ENCODE measurements around the gene SERPINB7. TPM values are rescaled to one million over a fixed set of nuclear protein-coding genes. Genes with fewer than 3 reads are reported as not detected.

SERPINB7 gene
- total and polyA plus RNA-seq, 11 donors: 1.4 TPM; not detected in 10

- intact Hi-C loops (cut with DNase I): no loop called here
- no peak for TF ChIP-seq CTCF (IDR thresholded peaks at IDR 0.05)
- TF ChIP-seq POLR2A (IDR thresholded peaks at IDR 0.05): no peak
- ATAC-seq: no peak
- 81 to 86% (median 83%) methylated on average over 1 of the region's 1 CpG for WGBS, 4 donors
- Histone ChIP-seq H3K27ac (no peak overlapping the region), H3K9me3 (no peaks in the 10 kb centered on the region), H3K36me3 (no peaks in the 10 kb centered on the region), H3K4me1 (peaks cover 0 to 6% (median 0%) of the 10 kb centered on the region in 12 donors), H3K4me3 (no peak overlapping the region), H3K27me3 (peaks cover 0 to 5% (median 0%) of the 10 kb centered on the region in 9 donors)
- DNase-seq: no peak
These were observed 57.3 kb downstream of the SERPINB7 start for GRCh38 chr18:63832470-63832869.

- no peak for DNase-seq
- no peak overlapping the region for H3K27ac ChIP-seq
- H3K36me3 ChIP-seq: no peaks in the 10 kb centered on the region
- intact Hi-C loops (cut with DNase I): no loop called here
- TF ChIP-seq POLR2A (IDR thresholded peaks at IDR 0.05): no peak
- TF ChIP-seq CTCF (IDR thresholded peaks at IDR 0.05): no peak
- H3K4me1 ChIP-seq: peaks cover 0 to 6% (median 0%) of the 10 kb centered on the region in 12 donors
- no peaks in the 10 kb centered on the region for H3K9me3 ChIP-seq
- no peak overlapping the region for H3K4me3 ChIP-seq
- no peak for ATAC-seq
- peaks cover 0 to 5% (median 0%) of the 10 kb centered on the region in 9 donors for H3K27me3 ChIP-seq
- 67 to 77% (median 71%) methylated on average over 4 of the region's 4 CpGs for WGBS, 4 donors
These were observed 59.4 kb downstream of the SERPINB7 start for GRCh38 chr18:63834471-63835113.

GRCh38 chr18:63836456-63836855, 61.2 kb downstream of the SERPINB7 start:
- WGBS, 4 donors: 46 to 58% (median 54%) methylated on average over 3 of the region's 3 CpGs
- H3K9me3 ChIP-seq: no peaks in the 10 kb centered on the region
- intact Hi-C loops (cut with DNase I): no loop called here
- H3K4me3 ChIP-seq: no peak overlapping the region
- H3K36me3 ChIP-seq: no peaks in the 10 kb centered on the region
- TF ChIP-seq CTCF (IDR thresholded peaks at IDR 0.05): no peak
- TF ChIP-seq POLR2A (IDR thresholded peaks at IDR 0.05): no peak
- ATAC-seq: no peak
- peaks cover 0 to 10% (median 0%) of the 10 kb centered on the region in 9 donors for H3K27me3 ChIP-seq
- H3K4me1 ChIP-seq: no peaks in the 10 kb centered on the region
- no peak overlapping the region for H3K27ac ChIP-seq
- DNase-seq: no peak

- ATAC-seq: no peak
- TF ChIP-seq POLR2A (IDR thresholded peaks at IDR 0.05) (no peak), CTCF (IDR thresholded peaks at IDR 0.05) (no peak)
- intact Hi-C loops (cut with DNase I): no loop called here
These were observed 62.4 kb downstream of the SERPINB7 start for GRCh38 chr18:63837590-63837989.

More at GRCh38 chr18:63837590-63837989, 62.4 kb downstream of the SERPINB7 start:
- Histone ChIP-seq H3K4me1 (no peaks in the 10 kb centered on the region), H3K9me3 (no peaks in the 10 kb centered on the region), H3K27me3 (peaks cover 0 to 14% (median 4%) of the 10 kb centered on the region in 9 donors), H3K27ac (no peak overlapping the region), H3K36me3 (no peaks in the 10 kb centered on the region), H3K4me3 (no peak overlapping the region)
- no peak for DNase-seq
- 74 to 76% (median 74%) methylated on average over 5 of the region's 5 CpGs for WGBS, 4 donors
